ENCODE results near the gene PDLIM5. TPM values are rescaled to one million over a fixed set of nuclear protein-coding genes. Genes with fewer than 3 reads are reported as not detected.

Gene PDLIM5
- total and polyA plus RNA-seq, 2 of the 8 experiments (the other 6 are each of a cell fraction or from before 2014, with no cell fraction given) = 37.3 to 62.1 TPM

DNA sequence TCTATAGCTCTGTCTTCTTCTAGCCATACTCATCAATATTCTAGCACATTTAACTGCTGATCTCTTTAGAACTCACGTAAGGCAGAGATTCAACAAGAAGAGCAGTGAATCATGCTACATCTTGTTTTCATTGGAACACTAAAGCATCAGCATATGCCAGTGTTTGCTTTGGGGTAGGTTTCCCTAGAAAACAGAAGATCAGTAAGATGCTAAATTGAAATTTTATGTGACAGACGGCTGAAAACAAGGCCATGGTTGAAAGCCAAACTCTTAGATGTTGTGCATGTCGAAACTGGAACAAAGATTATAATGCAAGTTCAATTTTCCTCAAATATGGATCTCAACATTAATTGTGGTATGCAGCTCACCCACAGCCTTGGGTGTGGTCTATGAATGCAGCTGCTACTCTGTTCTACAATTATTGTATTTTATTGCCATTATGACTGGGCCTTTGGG is 107.6 kb downstream of the PDLIM5 start (continued):
- TF ChIP-seq EZH2 (IDR thresholded peaks at IDR 0.05; ENCODE audit: low read depth, low read length, severe bottlenecking) (no peak), JUN (IDR thresholded peaks at IDR 0.05; ENCODE audit: low read depth, low read length) (no peak)

All from H1 (cell line).